H54 (cell line): ENCODE data around the gene HPSE.
"Not testable (repeated sequence)": the region's sequence is repeated elsewhere in the genome, so short reads cannot be mapped to it uniquely, and the experiment has no call there.

Experiments used
- DNase-seq: peaks from one replicate; pipeline ENCODE4 v3.0.0; 2011; ENCODE audit warnings: low spot score, mixed read lengths; ENCODE audit not compliant: insufficient read length
- FAIRE-seq: peaks from 3 replicates; lab custom pipeline; 2011; peaks lifted over from hg19 to GRCh38; lab: Jason Lieb, UNC
- POLR2A ChIP-seq: IDR thresholded peaks from 2 replicates; pipeline ENCODE4 v1.6.1; 2011; ENCODE audit warnings: low read depth, mild to moderate bottlenecking, low read length

Gene HPSE

GRCh38 chr4:83318666-83319065, 16.0 kb downstream of the HPSE start:
- TF ChIP-seq POLR2A = no peak
- FAIRE-seq (no peak), DNase-seq (no peak)

GRCh38 chr4:83317671-83318070, 17.0 kb downstream of the HPSE start:
- FAIRE-seq = no peak
- TF ChIP-seq POLR2A = no peak
- DNase-seq = no peak

- DNase-seq (no peak), FAIRE-seq (no peak)
- no peak for TF ChIP-seq POLR2A
Measured at GRCh38 chr4:83316459-83317165, 18.0 kb downstream of the HPSE start.

- no peak for DNase-seq
- no peak for TF ChIP-seq POLR2A
- no peak for FAIRE-seq
Measured at GRCh38 chr4:83315341-83315870, 19.2 kb downstream of the HPSE start.

GRCh38 chr4:83308672-83309071, 26.0 kb downstream of the HPSE start:
- no peak for DNase-seq
- FAIRE-seq = no peak
- no peak for TF ChIP-seq POLR2A

GRCh38 chr4:83307920-83308319, 26.7 kb downstream of the HPSE start:
- no peak for TF ChIP-seq POLR2A
- FAIRE-seq = no peak

GRCh38 chr4:83305187-83305586, 29.5 kb downstream of the HPSE start:
- no peak for DNase-seq
- FAIRE-seq = no peak
- no peak for TF ChIP-seq POLR2A

More at GRCh38 chr4:83307920-83308319, 26.7 kb downstream of the HPSE start:
- DNase-seq = no peak

GRCh38 chr4:83297548-83298260, 36.9 kb downstream of the HPSE start:
- no peak for TF ChIP-seq POLR2A
- DNase-seq (no peak), FAIRE-seq (no peak)

- no peak for FAIRE-seq
Measured at GRCh38 chr4:83293305-83294046, 41.2 kb downstream of the HPSE start.

GRCh38 chr4:83290059-83290774, 44.4 kb downstream of the HPSE start:
- not testable (repeated sequence) for DNase-seq

More at GRCh38 chr4:83293305-83294046, 41.2 kb downstream of the HPSE start:
- no peak for TF ChIP-seq POLR2A
- DNase-seq = no peak

GRCh38 chr4:83288381-83288780, 46.3 kb downstream of the HPSE start:
- DNase-seq, FAIRE-seq: not testable (repeated sequence)

More at GRCh38 chr4:83290059-83290774, 44.4 kb downstream of the HPSE start:
- not testable (repeated sequence) for FAIRE-seq

GRCh38 chr4:83285055-83285407, 49.6 kb downstream of the HPSE start:
- no peak for DNase-seq
- no peak for TF ChIP-seq POLR2A
- no peak for FAIRE-seq
